Activated CD4-positive, CD25-positive, alpha-beta regulatory T cell treated with anti-CD3 and anti-CD28 coated beads, Interleukin-2, amount 50 U/mL, for 24 hours (primary cell): Measurements from ENCODE around the gene NAA25.
"Not testable (repeated sequence)": the region's sequence is repeated elsewhere in the genome, so short reads cannot be mapped to it uniquely, and the experiment has no call there.

ENCODE experiments used
- ATAC-seq, 2 donors: fragments of 150-1000 bp; cut with Tn5 transposase; one replicate each; pipeline ENCODE4 v1.10.0; 2021; ENCODE audit warnings: mild to moderate bottlenecking in 1 of 2, moderate library complexity in 1 of 2

The NAA25 gene

GRCh38 chr12:112049351-112049750 is 59.2 kb downstream of the NAA25 start:
- no peak for ATAC-seq

GRCh38 chr12:112046003-112046402 is 62.6 kb downstream of the NAA25 start:
- no peak for ATAC-seq

GRCh38 chr12:112036614-112037013 is 72.0 kb downstream of the NAA25 start:
- not testable (repeated sequence) for ATAC-seq

GRCh38 chr12:112035219-112035785 is 73.3 kb downstream of the NAA25 start:
- no peak for ATAC-seq

GRCh38 chr12:112032292-112032691 is 76.3 kb downstream of the NAA25 start:
- no peak for ATAC-seq

GRCh38 chr12:112031472-112031871 is 77.1 kb downstream of the NAA25 start:
- ATAC-seq, result no peak

GRCh38 chr12:112029301-112029700 is 79.3 kb downstream of the NAA25 start:
- ATAC-seq, result no peak

GRCh38 chr12:112025808-112026375 is 82.7 kb downstream of the NAA25 start:
- ATAC-seq, result no peak

- ATAC-seq, result no peak
Observed at GRCh38 chr12:112023759-112024396, 84.7 kb downstream of the NAA25 start.

GRCh38 chr12:112022241-112023016 is 86.2 kb downstream of the NAA25 start:
- ATAC-seq, result no peak

- ATAC-seq, result no peak
Observed at GRCh38 chr12:112020947-112021457, 87.6 kb downstream of the NAA25 start.

GRCh38 chr12:112018571-112019237 is 89.9 kb downstream of the NAA25 start:
- no peak for ATAC-seq

GRCh38 chr12:112017041-112017440 is 91.5 kb downstream of the NAA25 start:
- ATAC-seq, result no peak

- ATAC-seq, result no peak
Observed at GRCh38 chr12:112015938-112016337, 92.6 kb downstream of the NAA25 start.

GRCh38 chr12:112013601-112014402 is 94.8 kb downstream of the NAA25 start:
- ATAC-seq, result peak; percentile 59 to 62

- peak; percentile 83 to 86 for ATAC-seq
Observed at GRCh38 chr12:112012775-112013600, 95.6 kb downstream of the NAA25 start, which contains the start of the genes ERP29 and TMEM116. ERP29 (plus strand) TSS chr12:112013426; CDS start chr12:112013466, 40 bp downstream. TMEM116 (minus strand) TSS chr12:112013165; CDS start chr12:112005270, 7,895 bp downstream.

GRCh38 chr12:112011685-112012084 is 96.9 kb downstream of the NAA25 start:
- ATAC-seq, result no peak

GRCh38 chr12:112010415-112011344 is 97.9 kb downstream of the NAA25 start:
- ATAC-seq, result no peak

GRCh38 chr12:112009596-112009995 is 99.0 kb downstream of the NAA25 start:
- not testable (repeated sequence) for ATAC-seq

- ATAC-seq, result no peak
Observed at GRCh38 chr12:112008918-112009317, 99.7 kb downstream of the NAA25 start.
